ENCODE measurements around the gene NFIA.

Gene NFIA

GRCh38 chr1:61497013-61497412 lies 414.7 kb downstream of the NFIA start:
- no peak overlapping the region for H3K27ac ChIP-seq
- no peak overlapping the region for H3K9ac ChIP-seq
- TF ChIP-seq Cebpa-rat (IDR thresholded peaks at IDR 0.05), result no peak
- H3K27me3 ChIP-seq, result no peaks in the 10 kb centered on the region
- no peaks in the 10 kb centered on the region for H3K36me3 ChIP-seq
- no peak overlapping the region for H3K4me3 ChIP-seq
- no peaks in the 10 kb centered on the region for H3K4me1 ChIP-seq
- no peaks in the 10 kb centered on the region for H4K20me1 ChIP-seq
- no peaks in the 10 kb centered on the region for H3K9me3 ChIP-seq (replicated peaks in 1 of 11)
- no peak overlapping the region for H3K4me2 ChIP-seq

GRCh38 chr1:61498342-61498741 lies 416.0 kb downstream of the NFIA start:
- Histone ChIP-seq H4K20me1 (no peaks in the 10 kb centered on the region), H3K27me3 (no peaks in the 10 kb centered on the region), H3K4me2 (no peak overlapping the region), H3K36me3 (no peaks in the 10 kb centered on the region), H3K4me1 (no peaks in the 10 kb centered on the region), H3K27ac (no peak overlapping the region), H3K9ac (no peak overlapping the region), H3K9me3 (replicated peaks in 1 of 11) (no peaks in the 10 kb centered on the region), H3K4me3 (no peak overlapping the region)
- TF ChIP-seq Cebpa-rat (IDR thresholded peaks at IDR 0.05), result no peak

- Histone ChIP-seq H3K27ac (no peak overlapping the region), H3K4me1 (no peaks in the 10 kb centered on the region)
Measured at GRCh38 chr1:61501971-61502916, 419.9 kb downstream of the NFIA start.

GRCh38 chr1:61504305-61504704 lies 421.9 kb downstream of the NFIA start:
- Histone ChIP-seq H4K20me1 (no peaks in the 10 kb centered on the region), H3K4me1 (no peaks in the 10 kb centered on the region), H3K9me3 (replicated peaks in 1 of 11) (no peaks in the 10 kb centered on the region), H3K27ac (no peak overlapping the region), H3K4me3 (no peak overlapping the region), H3K4me2 (no peak overlapping the region), H3K27me3 (no peaks in the 10 kb centered on the region), H3K36me3 (no peaks in the 10 kb centered on the region), H3K9ac (no peak overlapping the region)
- TF ChIP-seq Cebpa-rat (IDR thresholded peaks at IDR 0.05), result no peak

More at GRCh38 chr1:61501971-61502916, 419.9 kb downstream of the NFIA start:
- no peaks in the 10 kb centered on the region for H3K9me3 ChIP-seq (replicated peaks in 1 of 11)
- no peak overlapping the region for H3K4me3 ChIP-seq
- no peak overlapping the region for H3K9ac ChIP-seq
- no peak for TF ChIP-seq Cebpa-rat (IDR thresholded peaks at IDR 0.05)
- no peaks in the 10 kb centered on the region for H3K27me3 ChIP-seq
- H3K36me3 ChIP-seq, result no peaks in the 10 kb centered on the region
- H3K4me2 ChIP-seq, result no peak overlapping the region
- no peaks in the 10 kb centered on the region for H4K20me1 ChIP-seq

- H3K27ac ChIP-seq, result no peak overlapping the region
- H3K36me3 ChIP-seq, result no peaks in the 10 kb centered on the region
- H3K4me1 ChIP-seq, result no peaks in the 10 kb centered on the region
- no peak overlapping the region for H3K4me3 ChIP-seq
- H3K27me3 ChIP-seq, result no peaks in the 10 kb centered on the region
- H3K9me3 ChIP-seq (replicated peaks in 1 of 11), result no peaks in the 10 kb centered on the region; a peak in 1 of 22 replicates
- H3K9ac ChIP-seq, result no peak overlapping the region
- H4K20me1 ChIP-seq, result no peaks in the 10 kb centered on the region
- no peak overlapping the region for H3K4me2 ChIP-seq
- no peak for TF ChIP-seq Cebpa-rat (IDR thresholded peaks at IDR 0.05)
Measured at GRCh38 chr1:61504852-61505390, 422.6 kb downstream of the NFIA start.

GRCh38 chr1:61506236-61506635 lies 423.9 kb downstream of the NFIA start:
- H3K9me3 ChIP-seq (replicated peaks in 1 of 11), result no peaks in the 10 kb centered on the region; a peak in 1 of 22 replicates
- no peak overlapping the region for H3K4me2 ChIP-seq
- H3K27me3 ChIP-seq, result no peaks in the 10 kb centered on the region
- no peaks in the 10 kb centered on the region for H4K20me1 ChIP-seq
- no peak overlapping the region for H3K4me3 ChIP-seq
- no peaks in the 10 kb centered on the region for H3K4me1 ChIP-seq
- no peak overlapping the region for H3K9ac ChIP-seq
- no peaks in the 10 kb centered on the region for H3K36me3 ChIP-seq
- H3K27ac ChIP-seq, result no peak overlapping the region
- TF ChIP-seq Cebpa-rat (IDR thresholded peaks at IDR 0.05), result no peak

GRCh38 chr1:61506944-61507500 lies 424.7 kb downstream of the NFIA start:
- H3K4me2 ChIP-seq, result no peak overlapping the region
- H3K4me1 ChIP-seq, result no peaks in the 10 kb centered on the region
- H3K27ac ChIP-seq, result no peak overlapping the region
- no peaks in the 10 kb centered on the region for H4K20me1 ChIP-seq
- H3K27me3 ChIP-seq, result no peaks in the 10 kb centered on the region
- no peaks in the 10 kb centered on the region; a peak in 1 of 22 replicates for H3K9me3 ChIP-seq (replicated peaks in 1 of 11)
- TF ChIP-seq Cebpa-rat (IDR thresholded peaks at IDR 0.05), result no peak
- no peak overlapping the region for H3K4me3 ChIP-seq
- H3K36me3 ChIP-seq, result no peaks in the 10 kb centered on the region
- H3K9ac ChIP-seq, result no peak overlapping the region

Measured in BLaER1 treated with 17β-estradiol and CSF1 and Interleukin-3, amounts not matched to agents 10 nM and 100 nM (cell line).